ENCODE measurements around the gene GAP43. TPM values are rescaled to one million over a fixed set of nuclear protein-coding genes. Genes with fewer than 3 reads are reported as not detected.
"Not testable (repeated sequence)": the region's sequence is repeated elsewhere in the genome, so short reads cannot be mapped to it uniquely, and the experiment has no call there.

The GAP43 gene
- total and polyA plus RNA-seq, 2 of the 13 experiments (the other 11 are each of a cell fraction or from before 2014, with no cell fraction given) = not detected

DNA sequence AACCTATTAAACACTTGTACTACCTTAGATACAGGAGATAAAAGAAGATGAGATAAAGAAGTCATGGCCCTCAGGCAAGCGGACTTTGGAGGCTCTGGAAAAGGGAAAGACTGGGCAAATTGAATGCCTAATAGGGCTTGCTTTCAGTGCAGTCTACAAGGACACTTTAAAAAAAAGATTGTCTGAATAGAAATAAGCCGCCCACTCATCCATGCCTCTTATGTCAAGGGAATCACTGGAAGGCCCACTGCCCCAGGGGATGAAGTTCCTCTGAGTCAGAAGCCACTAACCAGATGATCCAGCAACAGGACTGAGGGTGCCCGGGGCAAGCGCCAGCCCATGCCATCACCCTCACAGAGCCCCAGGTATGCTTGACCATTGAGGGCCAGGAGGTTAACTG is 121.2 kb downstream of the GAP43 start:
- intact Hi-C loops (cut with micrococcal nuclease; ENCODE audit: unreplicated experiment); H3K36me3 ChIP-seq (replicated peaks in 1 of 2; ENCODE audit: control insufficient read depth in 1 of 2, insufficient read depth in 2 of 2, low read length in 2 of 2); H3K79me2 ChIP-seq (ENCODE audit: insufficient read depth, low read length); POLR2A ChIA-PET; DNase-seq (ENCODE audit: low spot score); H3K27ac ChIP-seq (ENCODE audit: extremely low read length, insufficient read depth, low read length); BruUV-seq (replicated peaks); ATAC-seq; FAIRE-seq; in situ Hi-C loops (cut with HindIII; ENCODE audit: extremely low pct_ligation_motif_present, low pct_unique_long_range_greater_than_20kb); H3K27me3 ChIP-seq (ENCODE audit: control insufficient read depth in 1 of 2, insufficient read depth in 2 of 2, low read length in 2 of 2); H3K4me3 ChIP-seq (replicated peaks in 1 of 3; ENCODE audit: insufficient read depth in 1 of 3, low read depth in 2 of 3, low read length in 3 of 3); H3K4me1 ChIP-seq (ENCODE audit: insufficient read depth, low read length); H3K4me2 ChIP-seq (ENCODE audit: low read depth, low read length); H4K20me1 ChIP-seq (ENCODE audit: insufficient read depth, low read length); H2AFZ ChIP-seq (ENCODE audit: low read length); CTCF ChIA-PET (ENCODE audit: low intra/inter-chr PET ratio, low total read pairs); H3K9ac ChIP-seq (ENCODE audit: insufficient read depth, low read depth, low read length): not testable (repeated sequence)
- WGBS (ENCODE audit: low lambda C conversion rate) = 98% methylated on average over 2 of the region's 4 CpGs
- peaks cover 27% of the 10 kb centered on the region for H3K9me3 ChIP-seq (ENCODE audit: low read length)

DNA sequence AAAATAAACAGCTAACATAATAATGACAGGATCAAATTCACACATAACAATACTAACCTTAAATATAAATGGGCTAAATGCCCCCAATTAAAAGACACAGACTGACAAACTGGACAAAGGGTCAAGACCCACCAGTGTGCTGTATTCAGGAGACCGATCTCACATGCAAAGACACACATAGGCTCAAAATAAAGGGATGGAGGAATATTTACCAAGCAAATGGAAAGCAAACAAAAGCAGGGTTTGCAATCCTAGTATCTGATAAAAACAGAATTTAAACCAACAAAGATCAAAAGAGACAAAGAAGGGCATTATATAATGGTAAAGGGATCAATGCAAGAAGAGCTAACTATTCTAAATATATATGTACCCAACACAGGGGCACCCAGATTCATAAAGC is 129.7 kb downstream of the GAP43 start:
- CTCF ChIA-PET (ENCODE audit: low intra/inter-chr PET ratio, low total read pairs); intact Hi-C loops (cut with micrococcal nuclease; ENCODE audit: unreplicated experiment); in situ Hi-C loops (cut with HindIII; ENCODE audit: extremely low pct_ligation_motif_present, low pct_unique_long_range_greater_than_20kb); TF ChIP-seq CREM (CRISPR knock-in tag; IDR thresholded peaks at IDR 0.05); NR2F6 (CRISPR knock-in tag; IDR thresholded peaks at IDR 0.05); SOX6 (IDR thresholded peaks at IDR 0.05): not testable (repeated sequence)
- TF ChIP-seq CREM (IDR thresholded peaks at IDR 0.05) (peak; percentile 44; the same call in 1 of the 2 replicates), HMG20A (CRISPR knock-in tag; IDR thresholded peaks at IDR 0.05; ENCODE audit: borderline replicate concordance) (peak; percentile 56; the same call in 1 of the 2 replicates), BCL6 (CRISPR knock-in tag; IDR thresholded peaks at IDR 0.05) (0 out of 2 replicates have a peak, but pooled peaks have one; percentile 22), NR2F6 (IDR thresholded peaks at IDR 0.05) (peak; percentile 38; the same call in 1 of the 2 replicates), SOX6 (CRISPR knock-in tag; IDR thresholded peaks at IDR 0.05) (peak; percentile 78), HDAC2 (CRISPR knock-in tag; IDR thresholded peaks at IDR 0.05) (peak; percentile 61; the same call in 1 of the 2 replicates), RCOR2 (CRISPR knock-in tag; IDR thresholded peaks at IDR 0.05) (peak; percentile 59; the same call in 1 of the 2 replicates), ARNTL (CRISPR knock-in tag; IDR thresholded peaks at IDR 0.05) (0 out of 2 replicates have a peak, but pooled peaks have one; percentile 35), RERE (CRISPR knock-in tag; IDR thresholded peaks at IDR 0.05; ENCODE audit: low read depth) (peak; percentile 57; the same call in 1 of the 2 replicates), FOXJ3 (CRISPR knock-in tag; IDR thresholded peaks at IDR 0.05; ENCODE audit: borderline replicate concordance) (0 out of 2 replicates have a peak, but pooled peaks have one; percentile 26)
- TF ChIP-seq, protein P1, sequence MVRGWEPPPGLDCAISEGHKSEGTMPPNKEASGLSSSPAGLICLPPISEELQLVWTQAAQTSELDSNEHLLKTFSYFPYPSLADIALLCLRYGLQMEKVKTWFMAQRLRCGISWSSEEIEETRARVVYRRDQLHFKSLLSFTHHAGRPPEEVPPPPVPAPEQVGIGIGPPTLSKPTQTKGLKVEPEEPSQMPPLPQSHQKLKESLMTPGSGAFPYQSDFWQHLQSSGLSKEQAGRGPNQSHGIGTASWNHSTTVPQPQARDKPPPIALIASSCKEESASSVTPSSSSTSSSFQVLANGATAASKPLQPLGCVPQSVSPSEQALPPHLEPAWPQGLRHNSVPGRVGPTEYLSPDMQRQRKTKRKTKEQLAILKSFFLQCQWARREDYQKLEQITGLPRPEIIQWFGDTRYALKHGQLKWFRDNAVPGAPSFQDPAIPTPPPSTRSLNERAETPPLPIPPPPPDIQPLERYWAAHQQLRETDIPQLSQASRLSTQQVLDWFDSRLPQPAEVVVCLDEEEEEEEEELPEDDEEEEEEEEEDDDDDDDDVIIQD (CRISPR knock-in tag; IDR thresholded peaks at IDR 0.05; ENCODE audit: low read depth) = peak; percentile 78; the same call in 1 of the 2 replicates

More for the DNA sequence above, 129.7 kb downstream of the GAP43 start:
- POLR2A ChIA-PET; H3K9ac ChIP-seq (ENCODE audit: insufficient read depth, low read depth, low read length); H3K4me3 ChIP-seq (replicated peaks in 1 of 3; ENCODE audit: insufficient read depth in 1 of 3, low read depth in 2 of 3, low read length in 3 of 3); H4K20me1 ChIP-seq (ENCODE audit: insufficient read depth, low read length); H3K36me3 ChIP-seq (replicated peaks in 1 of 2; ENCODE audit: control insufficient read depth in 1 of 2, insufficient read depth in 2 of 2, low read length in 2 of 2); H3K79me2 ChIP-seq (ENCODE audit: insufficient read depth, low read length); ATAC-seq; H3K9me3 ChIP-seq (ENCODE audit: low read length); FAIRE-seq; BruUV-seq (replicated peaks); H3K27ac ChIP-seq (ENCODE audit: extremely low read length, insufficient read depth, low read length); H2AFZ ChIP-seq (ENCODE audit: low read length); H3K4me2 ChIP-seq (ENCODE audit: low read depth, low read length); H3K27me3 ChIP-seq (ENCODE audit: control insufficient read depth in 1 of 2, insufficient read depth in 2 of 2, low read length in 2 of 2): not testable (repeated sequence)
- WGBS (ENCODE audit: low lambda C conversion rate) = 18% methylated on average over 1 of the region's 1 CpG
- peaks cover 15% of the 10 kb centered on the region for H3K4me1 ChIP-seq (ENCODE audit: insufficient read depth, low read length)
- peak; percentile 58 for DNase-seq (ENCODE audit: low spot score)
